HG03108 (cell line): ENCODE data around the gene EDAR.

Experiments used
- ATAC-seq: cut with Tn5 transposase; IDR thresholded peaks from one replicate; pipeline ENCODE4 v1.9.1; 2021; ENCODE audit warnings: moderate library complexity; ENCODE audit not compliant: unreplicated experiment

EDAR gene

GRCh38 chr2:108969856-108970255, 19.2 kb downstream of the EDAR start:
- no peak for ATAC-seq

- ATAC-seq, result no peak
Measured at GRCh38 chr2:108968619-108969018, 20.4 kb downstream of the EDAR start.

DNA sequence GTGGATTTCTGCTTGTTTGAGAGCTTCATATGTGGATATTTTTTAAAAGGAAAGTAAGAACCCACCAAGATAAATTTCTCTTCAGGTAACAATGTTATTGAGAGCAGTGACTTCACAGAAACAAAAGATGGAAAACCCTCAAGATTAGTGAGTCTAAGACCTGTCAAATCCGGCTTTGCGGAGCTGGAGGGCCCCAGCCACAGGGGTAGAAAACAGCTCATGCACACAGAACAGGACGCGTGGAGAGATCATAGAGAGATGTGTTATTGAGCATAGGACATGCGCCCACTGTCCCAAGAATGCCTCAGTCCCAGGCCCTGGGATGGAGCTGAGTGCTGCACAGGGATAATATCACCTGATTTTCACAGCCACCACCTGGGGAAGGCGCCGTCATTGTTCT, 21.3 kb downstream of the EDAR start:
- ATAC-seq, result no peak

DNA sequence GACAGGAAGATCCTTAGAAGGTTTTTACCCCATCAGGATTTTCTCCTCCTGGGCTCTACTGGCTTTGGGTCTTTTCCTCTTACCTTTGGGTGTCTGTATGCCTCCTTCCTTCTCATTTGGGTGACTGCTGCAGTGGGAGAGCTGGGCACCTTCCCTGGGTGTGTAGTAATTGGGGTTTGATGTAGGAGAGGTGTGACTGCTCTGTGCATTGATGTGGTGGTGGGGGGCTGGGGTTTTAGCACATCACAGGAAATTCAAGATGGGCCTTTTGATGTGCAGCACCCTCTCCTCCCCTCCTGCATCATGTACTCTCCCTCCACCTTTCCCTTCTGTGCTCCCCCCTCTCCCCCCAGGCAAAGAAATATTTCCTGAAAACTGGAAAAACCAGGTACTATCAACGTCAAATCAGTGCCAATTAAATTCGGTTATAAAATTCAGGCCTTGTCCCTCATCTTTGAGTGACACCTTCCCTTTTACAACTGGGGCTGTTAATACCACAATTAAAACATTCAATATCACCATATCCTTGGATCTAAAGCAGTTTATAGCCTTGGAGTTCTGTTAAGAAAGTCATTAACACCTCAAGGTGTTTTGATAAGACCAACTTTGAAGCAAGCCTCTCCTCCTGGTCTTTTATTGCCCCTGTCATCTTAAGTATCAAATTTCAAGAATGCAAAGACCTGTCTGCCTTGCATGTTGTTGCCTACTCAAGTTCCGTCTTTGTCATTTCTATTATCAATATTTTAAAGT, 23.3 kb downstream of the EDAR start:
- no peak for ATAC-seq

GRCh38 chr2:108963057-108963456, 26.0 kb downstream of the EDAR start:
- no peak for ATAC-seq

DNA sequence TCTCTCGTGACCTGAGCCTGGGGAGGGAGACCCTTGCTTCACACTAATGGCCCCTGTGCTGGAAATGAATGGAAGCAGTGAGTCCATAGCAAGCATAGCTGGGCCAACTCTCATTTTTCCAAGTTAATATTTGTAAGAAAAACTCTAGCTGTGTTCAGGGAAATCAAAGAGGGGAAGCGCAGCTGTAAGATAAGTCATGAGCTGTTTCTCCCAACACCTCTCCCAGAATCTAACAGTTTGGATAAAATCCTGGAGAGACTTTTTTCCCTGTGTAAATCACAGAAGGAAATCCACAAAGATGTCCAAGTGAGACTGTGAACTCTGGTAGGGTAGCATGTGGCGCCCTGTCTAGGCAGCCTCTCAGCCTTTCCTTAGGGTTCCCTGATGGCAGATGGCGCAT, 27.2 kb downstream of the EDAR start:
- no peak for ATAC-seq

- no peak for ATAC-seq
Measured at GRCh38 chr2:108960006-108960405, 29.0 kb downstream of the EDAR start.

- ATAC-seq, result no peak
Measured at GRCh38 chr2:108959401-108959800, 29.6 kb downstream of the EDAR start.

GRCh38 chr2:108958632-108959341, 30.2 kb downstream of the EDAR start:
- ATAC-seq, result no peak

DNA sequence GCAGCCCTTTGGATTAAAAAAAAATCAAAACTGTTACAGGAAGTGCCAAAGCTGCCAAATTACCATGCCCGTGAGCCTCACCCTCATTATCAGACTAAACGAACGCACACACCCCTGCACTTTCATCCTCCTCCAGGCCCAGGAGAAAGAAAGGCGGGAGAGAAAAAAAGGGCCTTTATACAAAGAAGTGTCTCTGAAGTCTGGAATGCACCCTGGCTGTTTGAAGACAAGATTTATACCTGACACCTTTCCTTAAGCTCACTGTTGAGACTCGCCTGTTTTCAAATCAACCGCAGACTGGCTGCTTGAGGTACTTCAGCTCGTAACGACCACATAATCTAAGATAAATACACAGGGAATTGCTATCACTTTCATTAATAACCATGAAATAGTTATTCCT, 31.0 kb downstream of the EDAR start:
- ATAC-seq, result no peak

- no peak for ATAC-seq
Measured at GRCh38 chr2:108956375-108956774, 32.6 kb downstream of the EDAR start.

DNA sequence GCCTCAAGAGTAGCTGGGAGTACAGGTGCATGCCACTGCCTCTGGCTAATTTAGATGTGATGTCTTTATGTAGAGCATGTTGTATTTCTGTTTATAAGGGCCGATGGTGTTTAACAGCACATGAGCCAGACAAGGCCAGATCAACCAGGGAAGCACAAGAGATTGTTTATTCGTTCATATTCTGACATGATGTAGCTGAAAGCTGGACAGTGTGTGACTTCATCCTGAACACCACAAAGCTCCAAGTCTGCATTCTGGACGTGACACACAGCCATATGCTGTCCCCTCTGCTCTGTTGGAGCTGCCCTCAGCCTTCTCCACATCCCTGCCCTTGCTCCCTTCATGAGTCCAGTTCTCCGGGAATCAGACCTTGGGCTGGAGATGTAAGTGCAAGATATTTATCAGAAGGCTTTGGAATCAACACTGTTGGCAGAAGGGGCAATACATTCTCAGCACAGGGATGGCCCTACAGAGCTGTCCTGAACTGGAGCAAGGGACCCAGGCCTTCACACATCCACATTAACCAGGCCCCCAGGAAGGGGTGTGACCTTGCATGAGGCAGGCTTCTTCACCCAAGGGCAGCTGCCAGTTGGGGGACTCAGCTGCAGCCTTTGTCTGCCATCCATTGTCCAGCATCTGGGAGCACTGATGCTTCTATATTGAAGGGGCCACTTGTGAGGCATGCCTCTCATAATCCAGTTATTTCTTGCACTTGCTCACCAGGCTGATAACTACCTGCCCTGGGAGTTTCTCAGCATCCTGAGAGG, 38.5 kb downstream of the EDAR start:
- ATAC-seq, result no peak

DNA sequence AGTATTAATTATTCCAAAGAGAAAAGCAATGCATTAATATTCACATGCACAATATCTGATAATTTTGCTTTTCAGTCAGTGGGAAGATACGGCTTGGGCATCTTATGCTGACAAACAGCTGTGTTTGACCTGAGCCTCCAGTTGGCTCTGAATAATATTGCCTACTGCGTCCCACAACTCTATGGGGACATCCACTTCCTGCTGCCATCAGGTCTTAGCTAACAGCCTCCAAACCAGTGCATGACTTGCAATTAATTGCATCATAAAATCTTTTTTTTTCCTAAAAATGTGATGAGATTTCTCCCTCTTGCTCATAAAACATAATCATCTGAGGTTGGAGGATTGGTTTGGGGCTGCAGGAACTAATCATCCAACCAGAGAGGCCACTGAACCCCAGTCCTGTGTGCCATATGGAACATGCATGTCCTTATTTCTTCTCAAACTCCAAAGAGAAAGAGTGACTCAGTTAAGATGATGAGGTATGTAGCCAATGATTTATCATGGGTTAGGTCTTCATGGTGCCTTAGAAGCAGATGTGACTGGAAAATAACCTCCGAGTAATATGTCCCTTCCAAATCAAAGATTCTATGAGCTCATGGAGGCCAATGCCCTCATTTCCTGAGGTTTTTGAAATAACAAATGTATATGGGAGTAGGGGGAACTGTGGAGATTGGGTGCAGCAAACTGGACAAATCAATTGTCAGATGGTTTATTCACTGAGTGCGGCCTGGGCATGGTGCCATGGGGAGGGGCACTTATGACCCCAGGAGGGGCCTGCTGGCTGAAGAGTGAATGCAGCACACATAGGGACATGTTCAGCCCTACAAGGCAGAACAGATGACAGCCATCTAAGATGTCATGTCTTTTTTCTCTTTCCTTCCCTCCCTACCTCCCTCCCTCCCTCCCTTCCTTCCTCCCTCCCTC, 39.4 kb downstream of the EDAR start:
- no peak for ATAC-seq

DNA sequence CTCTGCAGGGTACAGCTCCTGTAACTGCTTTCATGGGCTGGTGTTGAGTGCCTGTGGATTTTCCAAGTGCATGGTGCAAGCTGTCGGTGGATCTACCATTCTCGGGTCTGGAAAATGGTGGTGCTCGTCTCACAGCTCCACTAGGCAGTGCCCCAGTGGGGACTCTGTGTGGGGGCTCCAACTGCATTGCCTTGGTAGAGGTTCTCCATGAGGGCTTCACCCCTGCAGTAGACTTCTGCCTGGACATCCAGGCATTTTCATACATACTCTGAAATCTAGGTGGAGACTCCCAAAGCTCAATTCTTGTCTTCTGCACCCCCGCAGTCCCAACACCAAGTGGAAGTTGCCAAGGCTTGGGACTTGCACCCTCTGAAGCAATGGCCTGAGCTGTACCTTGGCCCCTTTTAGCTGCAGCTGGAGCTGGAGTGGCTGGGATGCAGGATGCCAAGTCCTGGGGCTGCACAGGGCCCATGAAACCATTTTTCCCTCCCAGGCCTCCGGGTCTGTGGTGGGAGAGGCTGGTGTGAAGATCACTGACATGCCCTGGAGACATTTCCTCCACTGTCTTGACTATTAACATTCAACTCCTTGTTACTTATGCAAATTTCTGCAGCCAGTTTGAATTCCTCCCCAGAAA, 41.6 kb downstream of the EDAR start:
- no peak for ATAC-seq

- ATAC-seq, result no peak
Measured at GRCh38 chr2:108946442-108946841, 42.6 kb downstream of the EDAR start.

DNA sequence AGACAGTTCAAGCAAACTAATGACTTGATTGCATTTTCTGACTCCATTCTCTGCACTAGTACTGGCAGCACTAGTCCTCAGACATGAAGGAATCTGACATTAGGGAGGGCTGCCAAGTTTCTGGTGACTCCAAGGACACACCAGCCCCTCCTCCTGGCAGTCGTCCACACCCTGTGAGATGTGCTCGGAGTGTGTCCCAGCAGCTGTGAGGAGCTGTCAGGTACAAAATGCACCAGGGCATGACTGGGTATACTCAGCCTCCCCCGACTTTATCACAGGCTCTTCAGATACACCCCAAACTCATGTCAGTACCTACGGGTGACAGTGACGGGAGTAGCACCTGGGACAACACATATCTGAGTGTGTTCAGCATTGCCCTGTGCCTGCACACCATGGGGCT, 43.1 kb downstream of the EDAR start:
- no peak for ATAC-seq

GRCh38 chr2:108944601-108945331, 44.3 kb downstream of the EDAR start:
- ATAC-seq, result no peak

GRCh38 chr2:108943751-108944150, 45.3 kb downstream of the EDAR start:
- ATAC-seq, result no peak

- no peak for ATAC-seq
Measured at GRCh38 chr2:108942888-108943287, 46.1 kb downstream of the EDAR start.
